Measurements from ENCODE around the gene KCNA3.

Gene KCNA3

DNA sequence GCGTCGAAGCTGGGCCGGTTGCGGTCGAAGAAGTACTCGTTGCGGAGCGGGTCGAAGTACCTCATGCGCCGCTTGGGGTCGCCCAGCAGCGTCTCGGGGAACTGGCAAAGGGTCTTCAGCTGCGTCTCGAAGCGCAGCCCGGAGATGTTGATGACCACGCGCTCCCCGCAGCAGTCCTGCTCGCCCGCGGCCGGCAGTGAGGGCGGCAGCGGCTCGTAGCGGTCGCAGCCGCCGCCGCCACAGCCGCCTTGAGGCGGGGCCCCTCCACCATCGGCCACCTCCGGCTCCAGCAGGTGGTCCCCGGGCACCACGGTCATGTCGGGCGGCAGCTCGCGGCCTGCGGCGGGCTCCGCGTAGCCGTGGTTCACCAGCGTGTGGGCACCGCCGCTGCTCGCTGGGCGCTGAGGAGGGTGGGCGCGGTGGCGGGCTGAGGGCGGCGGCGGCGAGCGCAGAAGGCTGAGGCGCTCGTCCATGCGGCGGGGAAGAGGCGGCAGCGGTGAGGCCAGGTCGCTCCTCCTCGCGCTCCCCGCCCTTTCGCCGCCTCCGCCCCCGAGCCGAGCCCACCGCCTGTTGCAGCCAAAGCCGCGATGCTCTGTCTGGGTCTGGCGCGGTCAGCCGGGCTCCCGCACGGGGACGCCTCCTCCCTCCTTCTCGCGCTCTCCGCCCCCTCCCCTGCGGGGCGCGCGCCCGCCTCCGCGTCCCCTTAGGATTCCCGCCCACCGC is at the start of gene KCNA3:
TSS of gene KCNA3 (minus strand) at position 604 of the 723 bp plus-strand sequence. CDS start at position 473, 131 bp downstream.
- DNase-seq (ENCODE audit: low spot score): peak; percentile 60

DNA sequence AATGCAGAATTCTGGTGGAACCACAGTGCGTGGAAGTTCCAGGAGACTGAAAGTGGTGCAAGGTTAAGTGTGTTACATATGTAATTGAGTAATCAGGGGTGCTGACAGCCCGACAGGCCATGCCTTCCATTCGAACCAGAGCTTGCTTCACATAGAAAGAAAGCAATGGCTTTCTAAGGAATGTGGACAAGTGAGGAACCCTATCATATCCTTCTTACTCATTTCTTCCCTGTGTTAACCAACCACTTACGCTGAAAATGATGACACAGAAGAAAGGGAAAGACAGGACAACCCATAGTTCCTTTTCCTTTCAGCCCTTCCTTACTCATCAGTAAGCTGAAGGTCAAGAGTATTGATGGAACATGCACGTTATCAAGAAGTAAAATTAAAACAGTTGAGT is 48.1 kb upstream of the KCNA3 start:
- DNase-seq (ENCODE audit: low spot score): no peak

DNA sequence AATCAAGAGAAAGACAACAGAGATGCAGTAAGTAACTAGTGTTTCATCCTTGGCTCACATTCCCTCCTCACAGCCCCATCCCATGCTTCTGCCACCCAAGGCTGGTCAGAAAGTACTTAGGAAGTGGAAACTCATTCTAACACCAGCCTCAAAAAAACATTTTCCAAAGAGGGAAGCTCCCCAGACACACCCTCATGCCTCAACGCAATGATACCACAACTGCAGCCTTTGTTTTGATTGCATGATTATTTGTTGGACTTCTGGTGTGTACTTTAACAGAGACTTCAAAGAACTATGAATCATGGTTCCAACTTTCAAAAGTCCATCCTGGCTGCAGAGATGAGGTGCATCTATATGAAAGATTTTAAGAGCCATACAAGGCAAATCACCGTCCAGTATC is 45.2 kb upstream of the KCNA3 start:
- DNase-seq (ENCODE audit: low spot score): no peak

DNA sequence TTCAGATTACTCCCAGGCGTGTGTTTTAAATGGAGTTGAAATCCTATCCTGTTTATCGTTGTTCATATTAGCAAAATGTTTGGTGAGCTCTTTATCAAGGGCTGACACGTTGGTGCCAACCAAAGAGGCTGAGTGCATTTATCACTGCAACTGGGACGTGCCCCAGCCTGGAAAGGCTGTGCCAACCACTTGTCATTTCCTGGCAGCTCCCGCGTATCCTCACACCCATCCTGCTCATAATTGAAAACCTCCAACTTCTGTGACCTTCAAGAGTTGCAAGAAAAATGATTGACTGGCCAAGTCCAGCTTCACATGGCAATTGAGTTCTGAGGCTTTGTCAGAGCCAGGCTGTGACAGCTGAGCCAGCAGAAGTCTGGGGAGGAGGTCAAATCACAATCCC is 43.7 kb upstream of the KCNA3 start:
- no peak for DNase-seq (ENCODE audit: low spot score)

GRCh38 chr1:110717179-110717578 is 42.4 kb upstream of the KCNA3 start:
- DNase-seq (ENCODE audit: low spot score): peak; percentile 46

- no peak for DNase-seq (ENCODE audit: low spot score)
Measured at GRCh38 chr1:110714374-110714995, 39.7 kb upstream of the KCNA3 start.

DNA sequence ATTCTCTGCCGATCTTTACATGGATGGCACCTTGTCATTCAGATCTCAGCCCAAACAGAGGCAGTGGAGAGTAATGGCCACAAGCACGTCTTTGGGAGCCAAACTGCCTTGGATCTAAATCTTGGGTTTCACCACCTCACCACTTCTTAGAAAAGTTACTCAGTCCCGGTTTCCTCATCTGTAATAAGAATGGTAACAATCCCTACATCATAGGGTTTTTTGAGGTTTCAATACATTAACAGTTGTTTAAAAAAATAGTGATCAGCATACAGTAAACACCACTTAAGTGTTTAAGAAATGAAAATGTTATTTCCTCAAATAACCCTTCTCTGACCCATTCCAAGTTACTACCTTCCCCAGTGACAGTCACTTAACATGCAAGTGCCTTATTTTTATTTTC is 38.5 kb upstream of the KCNA3 start:
- no peak for DNase-seq (ENCODE audit: low spot score)

GRCh38 chr1:110710314-110710713 is 35.6 kb upstream of the KCNA3 start:
- no peak for DNase-seq (ENCODE audit: low spot score)

DNA sequence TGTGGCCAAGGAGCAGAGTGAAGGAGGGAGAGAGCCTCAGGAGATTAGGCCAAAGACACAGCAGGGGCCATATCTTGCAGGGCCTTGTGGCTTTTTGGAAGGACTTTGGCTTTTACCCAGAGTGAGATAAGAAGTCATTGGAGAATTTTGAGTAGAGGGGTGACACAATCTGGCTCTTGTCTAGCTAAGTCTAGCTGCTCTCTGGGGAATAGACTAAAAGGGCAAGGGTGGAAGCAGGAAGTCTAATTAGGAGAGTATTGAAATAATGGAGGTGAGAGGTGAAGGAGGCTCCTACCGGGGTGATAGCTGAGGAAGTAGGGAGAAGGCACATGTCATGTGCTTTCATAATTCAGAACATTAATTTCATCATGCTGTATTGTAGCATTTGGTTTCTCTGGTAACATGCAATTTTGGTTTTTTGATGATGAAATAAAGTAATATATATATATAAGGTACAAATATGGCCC is 34.3 kb upstream of the KCNA3 start:
- DNase-seq (ENCODE audit: low spot score): no peak

- DNase-seq (ENCODE audit: low spot score): no peak
Measured at GRCh38 chr1:110707232-110707631, 32.5 kb upstream of the KCNA3 start.

GRCh38 chr1:110706621-110707020 is 31.9 kb upstream of the KCNA3 start:
- DNase-seq (ENCODE audit: low spot score): no peak

GRCh38 chr1:110702260-110702659 is 27.5 kb upstream of the KCNA3 start:
- no peak for DNase-seq (ENCODE audit: low spot score)

DNA sequence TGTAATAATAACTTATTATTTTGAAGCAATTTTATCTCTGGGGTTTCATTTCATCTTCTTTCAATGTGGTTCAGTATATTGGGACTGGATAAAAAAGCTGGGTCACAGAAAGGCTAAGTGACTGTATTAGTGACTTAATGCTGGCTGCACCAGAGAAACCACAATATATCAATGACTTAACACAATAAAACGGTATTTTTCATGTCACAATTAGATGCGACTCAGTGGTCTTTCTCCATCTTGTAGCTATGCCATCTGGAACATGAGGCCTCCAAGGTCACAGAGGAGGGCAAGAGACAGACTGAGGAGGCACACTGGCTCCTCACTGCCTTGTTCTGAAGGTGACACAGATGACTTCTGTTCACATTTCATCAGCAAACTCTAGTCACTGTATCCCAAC is 26.0 kb upstream of the KCNA3 start:
- DNase-seq (ENCODE audit: low spot score): no peak

- DNase-seq (ENCODE audit: low spot score): no peak
Measured at GRCh38 chr1:110697606-110698005, 22.9 kb upstream of the KCNA3 start.

- no peak for DNase-seq (ENCODE audit: low spot score)
Measured at GRCh38 chr1:110696818-110697217, 22.1 kb upstream of the KCNA3 start.

- no peak for DNase-seq (ENCODE audit: low spot score)
Measured at GRCh38 chr1:110690709-110691365, 16.1 kb upstream of the KCNA3 start.

GRCh38 chr1:110689868-110690267 is 15.1 kb upstream of the KCNA3 start:
- no peak for DNase-seq (ENCODE audit: low spot score)

GRCh38 chr1:110688514-110688913 is 13.8 kb upstream of the KCNA3 start:
- no peak for DNase-seq (ENCODE audit: low spot score)

- no peak for DNase-seq (ENCODE audit: low spot score)
Measured at GRCh38 chr1:110687250-110687649, 12.5 kb upstream of the KCNA3 start.

- DNase-seq (ENCODE audit: low spot score): no peak
Measured at GRCh38 chr1:110686188-110686587, 11.4 kb upstream of the KCNA3 start.

DNA sequence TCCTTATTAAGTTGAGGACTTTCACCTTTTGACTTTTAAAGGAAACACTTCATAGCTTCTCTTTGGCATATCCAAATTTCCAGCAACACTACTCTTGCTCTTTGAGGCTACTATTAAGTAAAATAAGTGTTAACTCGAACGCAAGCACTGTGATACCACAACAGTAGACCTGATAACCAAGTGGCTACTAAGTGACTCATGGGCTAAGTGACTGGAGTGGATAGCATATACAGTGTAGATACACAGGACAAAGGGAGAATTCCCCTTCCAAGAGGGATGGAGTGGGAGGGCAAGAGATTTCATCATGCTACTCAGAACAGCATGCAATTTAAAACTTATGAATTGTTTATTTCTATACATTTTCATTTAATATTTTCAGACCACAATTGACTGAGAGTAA is 9.8 kb upstream of the KCNA3 start:
- no peak for DNase-seq (ENCODE audit: low spot score)

- no peak for DNase-seq (ENCODE audit: low spot score)
Measured at GRCh38 chr1:110682898-110683297, 8.2 kb upstream of the KCNA3 start.

DNA sequence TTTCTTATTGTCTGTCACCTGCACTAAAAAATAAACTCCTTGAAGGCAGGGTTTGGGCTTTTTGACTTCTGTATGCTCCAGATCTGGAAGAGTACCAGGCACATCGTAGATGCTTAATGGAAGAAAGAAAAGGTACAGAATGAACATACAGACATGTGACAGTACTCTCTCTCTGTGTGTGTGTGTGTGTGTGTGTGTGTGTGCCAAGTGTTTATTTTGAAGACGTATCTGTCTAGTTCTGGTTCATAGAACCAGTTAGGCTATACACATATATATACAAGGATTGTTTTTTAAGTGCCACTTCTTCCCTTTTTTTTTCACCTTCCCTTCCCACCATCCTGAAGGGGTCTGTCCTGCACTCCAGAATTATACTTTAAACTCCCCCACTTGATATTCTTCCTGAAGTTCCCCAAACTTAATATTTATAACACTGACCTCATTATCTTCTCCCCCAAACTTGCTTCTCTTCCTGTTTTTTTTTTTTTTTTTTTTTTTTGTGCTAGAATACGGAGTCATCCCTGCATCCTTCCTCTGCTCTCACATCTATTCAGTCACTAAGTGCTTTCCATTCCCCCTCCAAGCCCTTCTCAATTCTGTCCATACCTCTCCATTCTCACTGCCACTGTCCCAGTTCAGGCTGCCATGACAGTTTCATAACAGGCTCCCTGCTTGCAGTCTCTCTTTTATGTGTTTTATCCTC is 5.4 kb upstream of the KCNA3 start:
- no peak for DNase-seq (ENCODE audit: low spot score)

Measured in D341Med (cell line).